Hematopoietic multipotent progenitor cell treated with erythropoietin and hydrocortisone succinate and interleukin-3 and kit ligand, for 17 days (in vitro differentiated cells): ENCODE results near the gene MAPRE2.
"Not testable (repeated sequence)": the region's sequence is repeated elsewhere in the genome, so short reads cannot be mapped to it uniquely, and the experiment has no call there.

ENCODE experiments used
- DNase-seq: peaks from one replicate; pipeline ENCODE4 v3.0.0-alpha.2; 2015; ENCODE audit warnings: low spot score

Gene MAPRE2

GRCh38 chr18:35122586-35123224 is 81.5 kb downstream of the MAPRE2 start:
- DNase-seq: peak; percentile 24

- DNase-seq: no peak
These were observed 82.6 kb downstream of the MAPRE2 start for GRCh38 chr18:35123811-35124210.

- peak; percentile 63 for DNase-seq
These were observed 86.0 kb downstream of the MAPRE2 start for GRCh38 chr18:35127201-35127600.

GRCh38 chr18:35128675-35129074 is 87.5 kb downstream of the MAPRE2 start:
- no peak for DNase-seq

- no peak for DNase-seq
These were observed 89.0 kb downstream of the MAPRE2 start for GRCh38 chr18:35130236-35130635.

GRCh38 chr18:35131387-35132020 is 90.3 kb downstream of the MAPRE2 start:
- DNase-seq: no peak

- DNase-seq: no peak
These were observed 91.0 kb downstream of the MAPRE2 start for GRCh38 chr18:35132021-35132902.

GRCh38 chr18:35134190-35134730 is 93.0 kb downstream of the MAPRE2 start:
- DNase-seq: no peak

GRCh38 chr18:35134791-35135531 is 93.7 kb downstream of the MAPRE2 start:
- DNase-seq: no peak

GRCh38 chr18:35136248-35136647 is 95.0 kb downstream of the MAPRE2 start:
- peak; percentile 40 for DNase-seq

- DNase-seq: no peak
These were observed 95.7 kb downstream of the MAPRE2 start for GRCh38 chr18:35136885-35137284.

- no peak for DNase-seq
These were observed 96.4 kb downstream of the MAPRE2 start for GRCh38 chr18:35137632-35138031.

- no peak for DNase-seq
These were observed 97.6 kb downstream of the MAPRE2 start for GRCh38 chr18:35138773-35139172.

GRCh38 chr18:35139517-35139916 is 98.3 kb downstream of the MAPRE2 start:
- no peak for DNase-seq

GRCh38 chr18:35141077-35141476 is 99.9 kb downstream of the MAPRE2 start:
- DNase-seq: no peak

- no peak for DNase-seq
These were observed 100.5 kb downstream of the MAPRE2 start for GRCh38 chr18:35141567-35142274.

GRCh38 chr18:35142275-35142615 is 101.0 kb downstream of the MAPRE2 start:
- DNase-seq: no peak

GRCh38 chr18:35143622-35144596 is 102.7 kb downstream of the MAPRE2 start:
- DNase-seq: peak; percentile 73

- no peak for DNase-seq
These were observed 103.5 kb downstream of the MAPRE2 start for GRCh38 chr18:35144698-35145097.

GRCh38 chr18:35150195-35150594 is 109.0 kb downstream of the MAPRE2 start:
- not testable (repeated sequence) for DNase-seq
